Cardiac fibroblast (primary cell): ENCODE measurements around the gene SHD.
"Not testable (repeated sequence)": the region's sequence is repeated elsewhere in the genome, so short reads cannot be mapped to it uniquely, and the experiment has no call there.

Experiments
- DNase-seq, 2 donors: peaks; one replicate each; pipeline versions ENCODE4 v3.0.0 to v3.0.0-alpha.2; 2010; ENCODE audit warnings: low read depth in 2 of 2
- H3K4me3 ChIP-seq, 2 donors: replicated peaks in 1 of 2; 1 replicate in 1 of 2; 2 replicates in 1 of 2; pipeline ENCODE4 v1.5.1; 2011; ENCODE audit warnings: low read depth in 2 of 2, low read length in 2 of 2, mild to moderate bottlenecking in 2 of 2, moderate library complexity in 1 of 2
- CTCF ChIP-seq: IDR thresholded peaks from one replicate; pipeline ENCODE4 v1.5.1; 2011; ENCODE audit warnings: low read depth, mild to moderate bottlenecking, low read length, inconsistent platforms

The SHD gene

GRCh38 chr19:4272894-4273293 lies 6.2 kb upstream of the SHD start:
- no peak for DNase-seq
- no peak overlapping the region for H3K4me3 ChIP-seq
- TF ChIP-seq CTCF, result no peak

GRCh38 chr19:4274321-4274686 lies 4.8 kb upstream of the SHD start:
- not testable (repeated sequence) for H3K4me3 ChIP-seq, DNase-seq

- no peak for TF ChIP-seq CTCF
- H3K4me3 ChIP-seq, result no peak overlapping the region
- no peak for DNase-seq
Measured at GRCh38 chr19:4277191-4277696, 1.8 kb upstream of the SHD start.

DNA sequence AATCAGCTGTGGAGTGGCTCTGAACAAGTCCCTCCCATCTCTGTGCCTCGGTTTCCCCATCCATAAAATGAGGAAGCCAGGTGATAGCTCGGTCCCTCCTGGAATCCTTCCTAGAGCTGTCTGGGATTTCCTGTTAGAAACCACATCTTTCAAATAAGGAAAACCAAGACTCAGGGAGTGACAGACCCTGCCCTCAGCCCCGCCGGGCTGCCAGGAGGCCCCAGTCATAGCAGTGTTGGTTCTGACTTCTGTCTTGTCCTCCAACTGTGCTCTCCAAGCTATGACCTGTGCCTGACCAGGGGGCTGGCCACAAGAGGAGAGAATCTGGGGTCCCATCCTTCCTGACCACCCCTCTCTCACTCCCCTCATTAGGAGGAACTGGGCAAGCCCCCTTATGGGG lies 1.1 kb upstream of the SHD start:
- H3K4me3 ChIP-seq, result no peak overlapping the region
- no peak for TF ChIP-seq CTCF
- no peak for DNase-seq

DNA sequence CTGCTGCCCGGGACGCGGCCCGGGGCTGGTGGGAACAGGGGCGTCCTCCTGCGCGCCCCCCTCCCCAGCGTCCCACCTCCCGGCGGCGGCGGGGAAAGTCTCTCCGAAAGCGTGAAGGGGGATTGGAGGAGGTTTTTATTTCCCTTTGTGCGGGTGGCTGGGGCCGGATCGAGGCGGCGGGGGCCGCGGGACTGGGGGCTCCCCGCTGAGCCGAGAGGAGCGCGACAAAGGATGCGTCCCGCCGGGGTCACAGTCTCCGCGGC lies 132 bp downstream of the SHD start:
- DNase-seq, result no peak
- no peak for TF ChIP-seq CTCF
- no peak overlapping the region for H3K4me3 ChIP-seq

- TF ChIP-seq CTCF, result no peak
- no peak for DNase-seq
- H3K4me3 ChIP-seq, result no peak overlapping the region
Measured at GRCh38 chr19:4279530-4280422, 710 bp downstream of the SHD start.

GRCh38 chr19:4284176-4284958 lies 5.3 kb downstream of the SHD start:
- DNase-seq, result no peak
- H3K4me3 ChIP-seq, result no peak overlapping the region
- no peak for TF ChIP-seq CTCF
